Mesenchymal stem cell (in vitro differentiated cells and primary cell): Measurements from ENCODE around the gene C11orf54.

Source experiments
- DNase-seq: peaks from one replicate; pipeline ENCODE4 v3.0.0-alpha.2; 2013
- H2AFZ ChIP-seq: one replicate; pipeline ENCODE4 v1.6.1; 2013; ENCODE audit warnings: low read depth, mild to moderate bottlenecking, control low read depth, inconsistent platforms, low read length, moderate library complexity
- H2AK5ac ChIP-seq: 2 replicates; pipeline ENCODE4 v1.6.1; 2013; ENCODE audit warnings: low read length, moderate library complexity, mild to moderate bottlenecking, inconsistent platforms; ENCODE audit not compliant: severe bottlenecking
- H2BK120ac ChIP-seq: one replicate; pipeline ENCODE4 v1.6.1; 2013; ENCODE audit warnings: low read depth, mild to moderate bottlenecking, inconsistent platforms, low read length, moderate library complexity
- H2BK12ac ChIP-seq, 2 experiments: one replicate each; pipeline ENCODE4 v1.6.1; 2013; ENCODE audit warnings: inconsistent platforms in 2 of 2, low read length in 2 of 2, mild to moderate bottlenecking in 2 of 2, moderate library complexity in 2 of 2, control low read depth in 1 of 2
- H2BK15ac ChIP-seq: one replicate; pipeline ENCODE4 v1.6.1; 2013; ENCODE audit warnings: mild to moderate bottlenecking, low read depth, inconsistent platforms; ENCODE audit not compliant: poor library complexity, severe bottlenecking
- H2BK5ac ChIP-seq: 2 replicates; pipeline ENCODE4 v1.6.1; 2013; ENCODE audit warnings: low read depth, mild to moderate bottlenecking, low read length, control low read depth, inconsistent platforms; ENCODE audit not compliant: poor library complexity, severe bottlenecking
- H3K14ac ChIP-seq, 2 experiments: one replicate each; pipeline ENCODE4 v1.6.1; 2013; ENCODE audit warnings: inconsistent platforms in 2 of 2, low read length in 2 of 2, control low read depth in 1 of 2, mild to moderate bottlenecking in 1 of 2, moderate library complexity in 1 of 2
- H3K18ac ChIP-seq, 2 experiments: one replicate each; pipeline ENCODE4 v1.6.1; 2013; ENCODE audit warnings: inconsistent platforms in 2 of 2, low read length in 2 of 2, control low read depth in 1 of 2, low read depth in 1 of 2, mild to moderate bottlenecking in 1 of 2
- H3K23ac ChIP-seq, 2 experiments: one replicate each; pipeline ENCODE4 v1.6.1; 2013; ENCODE audit warnings: inconsistent platforms in 2 of 2, low read length in 2 of 2, mild to moderate bottlenecking in 2 of 2, moderate library complexity in 2 of 2, control low read depth in 1 of 2
- H3K27ac ChIP-seq: 2 replicates; pipeline ENCODE4 v1.5.1; 2013; ENCODE audit warnings: mild to moderate bottlenecking, moderate library complexity, low read length, control low read depth, inconsistent platforms; ENCODE audit not compliant: poor library complexity, severe bottlenecking
- H3K27me3 ChIP-seq, 2 experiments: 2 replicates each; pipeline versions ENCODE4 v1.6.1 to v1.7.0; 2013; ENCODE audit warnings: low read length in 2 of 2, mild to moderate bottlenecking in 2 of 2, moderate library complexity in 2 of 2, control low read depth in 1 of 2, inconsistent platforms in 1 of 2; ENCODE audit not compliant: control insufficient read depth in 1 of 2, insufficient read depth in 1 of 2
- H3K36me3 ChIP-seq, 2 experiments: 2 replicates each; pipeline versions ENCODE4 v1.6.1 to v1.7.0; 2013; ENCODE audit warnings: low read length in 2 of 2, control low read depth in 1 of 2, inconsistent platforms in 1 of 2, low read depth in 1 of 2, mild to moderate bottlenecking in 1 of 2; ENCODE audit not compliant: insufficient read depth in 2 of 2, control insufficient read depth in 1 of 2
- H3K4ac ChIP-seq, 2 experiments: one replicate each; pipeline ENCODE4 v1.6.1; 2013; ENCODE audit warnings: inconsistent platforms in 2 of 2, low read length in 2 of 2, mild to moderate bottlenecking in 2 of 2, moderate library complexity in 2 of 2, control low read depth in 1 of 2, low read depth in 1 of 2
- H3K4me1 ChIP-seq: 2 replicates; pipeline ENCODE4 v1.6.1; 2013; ENCODE audit warnings: low read depth, low read length, control low read depth; ENCODE audit not compliant: control insufficient read depth, insufficient read depth
- H3K4me2 ChIP-seq: 2 replicates; pipeline ENCODE4 v1.6.1; 2013; ENCODE audit warnings: low read length, mild to moderate bottlenecking, inconsistent platforms; ENCODE audit not compliant: poor library complexity, severe bottlenecking
- H3K4me3 ChIP-seq, 2 experiments: 2 replicates each; pipeline versions ENCODE4 v1.5.1 to v1.7.0; 2013; ENCODE audit warnings: low read length in 2 of 2, mild to moderate bottlenecking in 2 of 2, control low read depth in 1 of 2, low read depth in 1 of 2; ENCODE audit not compliant: insufficient read depth in 1 of 2
- H3K79me1 ChIP-seq: replicated peaks from 2 replicates; pipeline ENCODE4 v1.6.1; 2013; ENCODE audit warnings: mild to moderate bottlenecking, control low read depth, low read length, inconsistent platforms; ENCODE audit not compliant: poor library complexity, severe bottlenecking
- H3K9ac ChIP-seq: 2 replicates; pipeline ENCODE4 v1.7.0; 2013; ENCODE audit warnings: mild to moderate bottlenecking, low read length, moderate library complexity
- H3K9me3 ChIP-seq: 2 replicates; pipeline ENCODE4 v1.7.0; 2013; ENCODE audit warnings: mild to moderate bottlenecking, low read length; ENCODE audit not compliant: control insufficient read depth
- H4K8ac ChIP-seq: one replicate; pipeline ENCODE4 v1.6.1; 2013; ENCODE audit warnings: inconsistent platforms, mild to moderate bottlenecking, low read length, moderate library complexity
- H4K91ac ChIP-seq: one replicate; pipeline ENCODE4 v1.6.1; 2013; ENCODE audit warnings: mild to moderate bottlenecking, low read length, inconsistent platforms
- WGBS: methylation state at CpG from one replicate; pipeline ENCODE4 v1.1.7; 2013; ENCODE audit warnings: mixed read lengths; 5-methylcytosine and 5-hydroxymethylcytosine counted together

The C11orf54 gene

GRCh38 chr11:93729129-93729616, 12.3 kb upstream of the C11orf54 start:
- H3K23ac ChIP-seq, result no peak overlapping the region
- H3K9me3 ChIP-seq, result no peaks in the 10 kb centered on the region
- H3K27ac ChIP-seq, result no peak overlapping the region
- peaks cover 2% of the 10 kb centered on the region for H3K4me1 ChIP-seq
- H4K91ac ChIP-seq, result no peak overlapping the region
- H2AK5ac ChIP-seq, result no peak overlapping the region
- no peak overlapping the region for H2AFZ ChIP-seq
- peaks cover 9 to 90% of the 10 kb centered on the region in 2 experiments for H3K36me3 ChIP-seq
- H2BK12ac ChIP-seq, result no peak overlapping the region
- H2BK120ac ChIP-seq, result no peak overlapping the region
- H4K8ac ChIP-seq, result no peak overlapping the region
- 100% methylated on average over 4 of the region's 5 CpGs for WGBS
- H3K9ac ChIP-seq, result no peak overlapping the region
- no peak for DNase-seq
- H3K79me1 ChIP-seq, result no peaks in the 10 kb centered on the region
- H3K27me3 ChIP-seq, result no peaks in the 10 kb centered on the region
- H3K4me3 ChIP-seq, result no peak overlapping the region
- no peak overlapping the region for H2BK5ac ChIP-seq
- no peak overlapping the region for H3K14ac ChIP-seq
- H3K4me2 ChIP-seq, result no peak overlapping the region
- no peak overlapping the region for H2BK15ac ChIP-seq
- H3K4ac ChIP-seq, result no peak overlapping the region
- H3K18ac ChIP-seq, result no peak overlapping the region

- Histone ChIP-seq H3K4me3 (no peak overlapping the region), H4K8ac (no peak overlapping the region), H3K14ac (no peak overlapping the region), H3K4ac (no peak overlapping the region), H3K36me3 (peaks cover 14 to 96% of the 10 kb centered on the region in 2 experiments), H3K23ac (no peak overlapping the region), H3K9ac (peak overlapping the region; percentile 1), H3K27me3 (no peaks in the 10 kb centered on the region), H3K27ac (no peak overlapping the region), H3K9me3 (no peaks in the 10 kb centered on the region), H2BK12ac (no peak overlapping the region), H4K91ac (no peak overlapping the region), H3K4me1 (peaks cover 4% of the 10 kb centered on the region), H2AK5ac (no peak overlapping the region), H3K79me1 (peaks cover 2% of the 10 kb centered on the region), H2BK15ac (no peak overlapping the region), H3K4me2 (no peak overlapping the region), H3K18ac (no peak overlapping the region), H2BK5ac (no peak overlapping the region), H2AFZ (no peak overlapping the region), H2BK120ac (no peak overlapping the region)
- over 99% methylated on average over 3 of the region's 5 CpGs for WGBS
- DNase-seq, result no peak
Measured at GRCh38 chr11:93730108-93731107, 11.1 kb upstream of the C11orf54 start.

GRCh38 chr11:93732237-93732892, 9.1 kb upstream of the C11orf54 start:
- Histone ChIP-seq H3K23ac (no peak overlapping the region), H2BK5ac (no peak overlapping the region), H3K14ac (no peak overlapping the region), H3K4me3 (no peak overlapping the region), H3K36me3 (peaks cover 15 to 100% of the 10 kb centered on the region in 2 experiments), H3K27ac (peak overlapping the region; percentile 26), H4K91ac (no peak overlapping the region), H3K9ac (no peak overlapping the region), H2BK120ac (no peak overlapping the region), H2BK12ac (no peak overlapping the region), H3K9me3 (no peaks in the 10 kb centered on the region), H4K8ac (no peak overlapping the region), H3K4me1 (peaks cover 4% of the 10 kb centered on the region), H3K27me3 (no peaks in the 10 kb centered on the region), H2AK5ac (no peak overlapping the region), H3K4me2 (no peak overlapping the region), H2BK15ac (no peak overlapping the region), H3K18ac (no peak overlapping the region), H3K4ac (no peak overlapping the region), H2AFZ (no peak overlapping the region), H3K79me1 (peaks cover 3% of the 10 kb centered on the region)
- WGBS, result 86% methylated on average over 3 of the region's 4 CpGs
- DNase-seq, result no peak

GRCh38 chr11:93733474-93733873, 8.0 kb upstream of the C11orf54 start:
- H3K27ac ChIP-seq, result peak overlapping the region; percentile 47
- peak overlapping the region; percentile 16 for H3K9ac ChIP-seq
- no peak overlapping the region for H3K4me2 ChIP-seq
- H3K4me3 ChIP-seq, result no peak overlapping the region
- DNase-seq, result no peak
- no peak overlapping the region for H2BK15ac ChIP-seq
- no peak overlapping the region for H3K14ac ChIP-seq
- H3K9me3 ChIP-seq, result no peaks in the 10 kb centered on the region
- no peak overlapping the region for H3K18ac ChIP-seq
- H4K8ac ChIP-seq, result no peak overlapping the region
- H2AFZ ChIP-seq, result no peak overlapping the region
- peaks cover 4% of the 10 kb centered on the region for H3K4me1 ChIP-seq
- H4K91ac ChIP-seq, result no peak overlapping the region
- no peak overlapping the region for H2AK5ac ChIP-seq
- no peak overlapping the region for H2BK5ac ChIP-seq
- H3K79me1 ChIP-seq, result peaks cover 3% of the 10 kb centered on the region
- H3K27me3 ChIP-seq, result no peaks in the 10 kb centered on the region
- WGBS, result 82% methylated on average over 6 of the region's 6 CpGs
- no peak overlapping the region for H2BK12ac ChIP-seq
- H2BK120ac ChIP-seq, result no peak overlapping the region
- no peak overlapping the region for H3K4ac ChIP-seq
- H3K36me3 ChIP-seq, result peaks cover 15 to 100% of the 10 kb centered on the region in 2 experiments
- no peak overlapping the region for H3K23ac ChIP-seq
